SK-N-SH (cell line): ENCODE data around the gene TTC23. TPM values are rescaled to one million over a fixed set of nuclear protein-coding genes. Genes with fewer than 3 reads are reported as not detected.

Experiments
- CTCF ChIA-PET: fragments of 300-600, 350-600 bp; formaldehyde crosslinking; extraction: SDS; loops from one replicate; lab custom pipeline; 2021; lab: Yijun Ruan, JAX
- POLR2A ChIA-PET: fragments of 350-600 bp; sonication (Branson Sonifier 250); formaldehyde crosslinking; extraction: SDS; loops from one replicate; lab custom pipeline; 2020; ENCODE audit warnings: antibody characterized with exemption, inconsistent platforms; lab: Yijun Ruan, JAX
- DNase-seq: peaks from one replicate; pipeline ENCODE4 v3.0.0; 2012
- H2AFZ ChIP-seq: fragments of 200-600 bp; sonication (generic); 2 replicates; pipeline ENCODE4 v1.8.1; 2016; ENCODE audit warnings: antibody characterized with exemption, mild to moderate bottlenecking, low read depth
- H3F3A ChIP-seq: fragments of 200-600 bp; sonication (generic); replicated peaks from 2 replicates; pipeline ENCODE3; 2016; ENCODE audit warnings: antibody characterized with exemption, mild to moderate bottlenecking; ENCODE audit not compliant: insufficient read depth
- H3K27ac ChIP-seq, 2 experiments: fragments of 200-500 bp in 1 of 2; fragments of 200-600 bp in 1 of 2; sonication (Bioruptor generic) in 1 of 2; sonication (generic), shearing (Covaris generic) in 1 of 2; 2 replicates each; pipeline versions ENCODE4 v1.5.1 to v1.6.1; 2014 to 2016; ENCODE audit warnings: low read depth in 2 of 2, inconsistent platforms in 1 of 2, low read length in 1 of 2, mild to moderate bottlenecking in 1 of 2, mixed read lengths in 1 of 2
- H3K27me3 ChIP-seq: fragments of 200-600 bp; sonication (generic), shearing (Covaris generic); 2 replicates; pipeline ENCODE4 v1.6.1; 2016; ENCODE audit warnings: mixed run types; ENCODE audit not compliant: insufficient read depth
- H3K36me3 ChIP-seq, 2 experiments: fragments of 200-500 bp in 1 of 2; fragments of 200-600 bp in 1 of 2; sonication (Bioruptor generic) in 1 of 2; sonication (generic) in 1 of 2; replicated peaks in 1 of 2; 2 replicates each; pipeline versions ENCODE3 to v1.5.1; 2014 to 2016; ENCODE audit warnings: low read length in 1 of 2, mild to moderate bottlenecking in 1 of 2; ENCODE audit not compliant: insufficient read depth in 2 of 2, control insufficient read depth in 1 of 2
- H3K4me1 ChIP-seq, 2 experiments: fragments of 200-500 bp in 1 of 2; fragments of 200-600 bp in 1 of 2; sonication (Bioruptor generic) in 1 of 2; sonication (generic), shearing (Covaris generic) in 1 of 2; 2 replicates each; pipeline versions ENCODE4 v1.5.1 to v1.6.1; 2014 to 2016; ENCODE audit warnings: low read depth in 1 of 2, low read length in 1 of 2, mixed run types in 1 of 2; ENCODE audit not compliant: insufficient read depth in 2 of 2, control insufficient read depth in 1 of 2
- H3K4me2 ChIP-seq: fragments of 200-600 bp; sonication (generic), shearing (Covaris generic); 2 replicates; pipeline ENCODE4 v1.6.1; 2017; ENCODE audit warnings: mixed run types
- H3K4me3 ChIP-seq, 2 experiments: fragments of 200-500 bp in 1 of 2; fragments of 200-600 bp in 1 of 2; sonication (Bioruptor generic) in 1 of 2; sonication (generic), shearing (Covaris generic) in 1 of 2; 2 replicates each; pipeline versions ENCODE4 v1.5.1 to v1.8.1; 2014 to 2016; ENCODE audit warnings: low read depth in 2 of 2, inconsistent platforms in 1 of 2, low read length in 1 of 2, mild to moderate bottlenecking in 1 of 2, mixed read lengths in 1 of 2, moderate library complexity in 1 of 2
- H3K79me2 ChIP-seq: fragments of 200-600 bp; sonication (generic); 2 replicates; pipeline ENCODE4 v1.8.1; 2017; ENCODE audit warnings: mild to moderate bottlenecking; ENCODE audit not compliant: insufficient read depth
- H3K9ac ChIP-seq: fragments of 200-600 bp; sonication (generic); 2 replicates; pipeline ENCODE4 v1.6.1; 2017; ENCODE audit warnings: mixed run types
- H3K9me2 ChIP-seq: fragments of 200-600 bp; sonication (generic); 2 replicates; pipeline ENCODE4 v1.6.1; 2017; ENCODE audit warnings: mixed run types
- H3K9me3 ChIP-seq: fragments of 200-600 bp; sonication (generic); 2 replicates; pipeline ENCODE4 v1.6.1; 2017; ENCODE audit warnings: mixed run types, mild to moderate bottlenecking, moderate library complexity
- H4K20me1 ChIP-seq: fragments of 200-600 bp; sonication (generic); 2 replicates; pipeline ENCODE4 v1.6.1; 2017; ENCODE audit warnings: mild to moderate bottlenecking, mixed run types; ENCODE audit not compliant: insufficient read depth
- CHD2 ChIP-seq: fragments of 150-350 bp; IDR thresholded peaks from 2 replicates; pipeline ENCODE4 v1.6.1; 2018; ENCODE audit warnings: low read length; ENCODE audit not compliant: partially characterized antibody
- EZH2phosphoT487 ChIP-seq: fragments of 200-600 bp; sonication (generic); IDR thresholded peaks from 2 replicates; pipeline ENCODE4 v1.6.1; 2017; ENCODE audit warnings: low read depth, mixed run types, mild to moderate bottlenecking, antibody characterized with exemption, moderate library complexity, borderline replicate concordance
- FOSL2 ChIP-seq: IDR thresholded peaks from 2 replicates; pipeline ENCODE4 v1.4.0; 2012; ENCODE audit warnings: low read depth, mild to moderate bottlenecking, moderate library complexity, borderline replicate concordance
- FOXJ3 ChIP-seq: sonication (generic); formaldehyde crosslinking; IDR thresholded peaks from 2 replicates; pipeline ENCODE4 v1.5.1; 2020; ENCODE audit warnings: mild to moderate bottlenecking, missing genetic modification reagents
- GATA2 ChIP-seq: sonication (generic); formaldehyde crosslinking; IDR thresholded peaks from 2 replicates; pipeline ENCODE4 v1.5.0; 2020; ENCODE audit warnings: mild to moderate bottlenecking, missing genetic modification reagents
- SIN3A ChIP-seq: IDR thresholded peaks from 2 replicates; pipeline ENCODE4 v1.6.1; 2012; ENCODE audit warnings: low read depth, mild to moderate bottlenecking, low read length, moderate library complexity, borderline replicate concordance
- SMC3 ChIP-seq: IDR thresholded peaks from 2 replicates; pipeline ENCODE4 v1.6.1; 2012; ENCODE audit warnings: low read depth, low read length, improper control_type of control experiment
- TCF12 ChIP-seq: IDR thresholded peaks from 2 replicates; pipeline ENCODE4 v1.4.0; 2012
- USF1 ChIP-seq: IDR thresholded peaks from 2 replicates; pipeline ENCODE4 v1.4.0; 2012; ENCODE audit warnings: low read depth, borderline replicate concordance
- WGBS: methylation state at CpG from one replicate; pipeline ENCODE4 v1.1.6; 2017; ENCODE audit warnings: low lambda C conversion rate; 5-methylcytosine and 5-hydroxymethylcytosine counted together
- polyA plus RNA-seq, 3 experiments: library from polyadenylated mRNA; depleted of rRNA; stranded (reverse); fragments of >200 nt; gene quantifications; 2 replicates each; pipeline ENCODE4 v1.2.3, GENCODE V29; 2012
- TF ChIP-seq, protein P1 (sequence below): fragments of 150-350 bp; IDR thresholded peaks from 2 replicates; pipeline ENCODE4 v1.6.1; 2017; ENCODE audit warnings: antibody characterized with exemption, low read length, low read depth, borderline replicate concordance

The TTC23 gene
- polyA plus RNA-seq, 1 of the 3 experiments (the other 2 are of a cell fraction) = 0.79 TPM

- peak; percentile 53 for DNase-seq
- no peaks in the 10 kb centered on the region for H3K36me3 ChIP-seq
- no peak overlapping the region for H3K4me3 ChIP-seq
- POLR2A ChIA-PET = interaction anchor here (1.2 kb wide), 1 partner anchor 13 kb away, joined by 3 read pairs; no protein-coding TSS in a partner anchor
- peaks cover 6% of the 10 kb centered on the region for H3F3A ChIP-seq
- H3K4me1 ChIP-seq = peaks cover 12 to 15% of the 10 kb centered on the region in 2 experiments; a peak in 3 of 4 replicates
- H3K9ac ChIP-seq = no peak overlapping the region
- CTCF ChIA-PET = interaction anchor here (0.6 to 3.0 kb wide), 5 partner anchors 37 to 92 kb away, joined by 3 to 7 read pairs (median 3); no protein-coding TSS in a partner anchor
- peak overlapping the region in 1 of 2 experiments; percentile 23; a peak in 1 of 4 replicates for H3K27ac ChIP-seq
- no peaks in the 10 kb centered on the region for H3K9me3 ChIP-seq
- no peaks in the 10 kb centered on the region for H3K9me2 ChIP-seq
- H2AFZ ChIP-seq = peak overlapping the region; percentile 48; the same call in 1 of the 2 replicates
- WGBS = 69% methylated on average over 2 of the region's 2 CpGs
- no peaks in the 10 kb centered on the region for H4K20me1 ChIP-seq
- H3K79me2 ChIP-seq = no peaks in the 10 kb centered on the region
- peak; percentile 49; the same call in 1 of the 2 replicates for TF ChIP-seq GATA2 (CRISPR knock-in tag)
- peak; percentile 16; the same call in 1 of the 2 replicates for TF ChIP-seq FOSL2
- TF ChIP-seq CHD2 = no peak
- TF ChIP-seq, protein P1, sequence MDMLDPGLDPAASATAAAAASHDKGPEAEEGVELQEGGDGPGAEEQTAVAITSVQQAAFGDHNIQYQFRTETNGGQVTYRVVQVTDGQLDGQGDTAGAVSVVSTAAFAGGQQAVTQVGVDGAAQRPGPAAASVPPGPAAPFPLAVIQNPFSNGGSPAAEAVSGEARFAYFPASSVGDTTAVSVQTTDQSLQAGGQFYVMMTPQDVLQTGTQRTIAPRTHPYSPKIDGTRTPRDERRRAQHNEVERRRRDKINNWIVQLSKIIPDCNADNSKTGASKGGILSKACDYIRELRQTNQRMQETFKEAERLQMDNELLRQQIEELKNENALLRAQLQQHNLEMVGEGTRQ = no peak
- peak; percentile 16; the same call in 1 of the 2 replicates for TF ChIP-seq TCF12
- H3K27me3 ChIP-seq = no peaks in the 10 kb centered on the region
- H3K4me2 ChIP-seq = 0 out of 2 replicates have a peak overlapping the region, but pooled peaks have one; percentile 11
These were observed 72.6 kb downstream of the TTC23 start for GRCh38 chr15:99176757-99177156.

DNA sequence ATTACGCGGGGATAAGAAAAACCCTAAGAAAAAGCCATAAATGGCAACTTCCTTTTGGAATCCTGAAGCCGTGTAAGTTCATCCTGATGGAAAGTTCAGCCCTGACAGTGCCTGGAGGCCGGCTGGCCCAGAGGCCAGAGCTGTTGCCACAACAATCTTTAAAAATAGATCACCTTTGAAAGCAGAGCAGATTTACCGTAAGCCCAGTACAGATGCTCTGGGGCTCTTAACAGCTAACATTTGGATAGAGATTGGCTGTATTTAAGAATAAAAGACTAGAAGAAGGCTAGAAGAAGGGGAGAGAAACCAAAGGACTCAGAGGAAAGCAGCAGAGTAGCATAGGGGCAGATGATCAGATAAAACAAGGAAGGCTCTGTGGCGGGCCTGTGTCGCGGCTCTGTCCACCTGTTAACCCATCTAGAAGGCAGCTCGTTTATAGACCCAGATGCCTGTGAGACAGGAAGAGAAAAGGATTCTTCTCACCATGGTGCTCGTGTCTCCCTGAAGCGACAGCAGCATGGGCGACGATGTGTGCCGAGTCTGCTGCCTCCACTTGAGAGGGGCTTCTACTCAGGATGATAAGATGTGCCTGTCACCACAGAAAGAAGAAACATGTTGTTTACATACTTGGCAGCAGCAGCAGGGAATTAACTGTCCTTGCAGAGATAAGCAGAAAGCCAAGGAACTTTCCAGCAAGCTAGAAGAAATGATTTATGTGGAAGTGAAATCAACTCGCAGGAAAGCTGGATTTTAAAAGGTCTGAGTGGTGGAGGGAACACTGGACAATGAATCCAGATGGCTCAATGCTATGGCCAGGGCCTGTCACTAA is 74.6 kb downstream of the TTC23 start:
- H3K4me2 ChIP-seq = no peak overlapping the region
- ChIA-PET POLR2A (no interaction called here), CTCF (interaction anchor here (1.0 to 1.9 kb wide), 3 partner anchors 73 to 93 kb away, joined by 3 to 5 read pairs (median 3); no protein-coding TSS in a partner anchor)
- no peaks in the 10 kb centered on the region for H3K27me3 ChIP-seq
- H2AFZ ChIP-seq = no peak overlapping the region
- H3K9me2 ChIP-seq = no peaks in the 10 kb centered on the region
- peaks cover 16 to 17% of the 10 kb centered on the region in 2 experiments for H3K4me1 ChIP-seq
- H3K27ac ChIP-seq = no peak overlapping the region
- no peaks in the 10 kb centered on the region for H3K9me3 ChIP-seq
- H3F3A ChIP-seq = peaks cover 8% of the 10 kb centered on the region
- WGBS = 86% methylated on average over 15 of the region's 15 CpGs
- no peaks in the 10 kb centered on the region for H3K36me3 ChIP-seq
- no peak overlapping the region for H3K4me3 ChIP-seq
- no peaks in the 10 kb centered on the region for H4K20me1 ChIP-seq
- DNase-seq = no peak
- no peak overlapping the region for H3K9ac ChIP-seq
- TF ChIP-seq EZH2phosphoT487 = no peak
- TF ChIP-seq USF1 = no peak
- TF ChIP-seq SMC3 = no peak
- no peak for TF ChIP-seq FOXJ3 (CRISPR knock-in tag)
- TF ChIP-seq SIN3A = no peak
- TF ChIP-seq TCF12 = no peak
- no peaks in the 10 kb centered on the region for H3K79me2 ChIP-seq
